HL-60 (cell line): ENCODE data around the gene CAMSAP2.

Source experiments
- DNase-seq, 2 experiments: peaks; one replicate each; pipeline ENCODE4 v3.0.0-alpha.2; 2010 to 2020; ENCODE audit warnings: low read depth in 1 of 2, low spot score in 1 of 2
- H3K27ac ChIP-seq: fragments of 250-450 bp; sonication (Bioruptor Pico); replicated peaks from 2 replicates; pipeline ENCODE4 v1.5.1; 2020; ENCODE audit warnings: mild to moderate bottlenecking, moderate library complexity
- H3K27me3 ChIP-seq: fragments of 250-450 bp; sonication (Bioruptor Pico); 2 replicates; pipeline ENCODE4 v1.5.1; 2021; ENCODE audit warnings: mild to moderate bottlenecking, moderate library complexity; ENCODE audit not compliant: insufficient read depth, poor library complexity, severe bottlenecking
- H3K4me3 ChIP-seq: replicated peaks from 2 replicates; pipeline ENCODE4 v1.5.1; 2011; ENCODE audit warnings: mild to moderate bottlenecking, control low read depth, low read length; ENCODE audit not compliant: insufficient read depth
- GABPA ChIP-seq: IDR thresholded peaks from 2 replicates; pipeline ENCODE4 v1.6.1; 2012; ENCODE audit warnings: low read depth
- POLR2AphosphoS5 ChIP-seq: IDR thresholded peaks from 2 replicates; pipeline ENCODE4 v1.6.1; 2012; ENCODE audit warnings: low read depth
- SPI1 ChIP-seq: IDR thresholded peaks from 2 replicates; pipeline ENCODE4 v1.6.1; 2012; ENCODE audit warnings: low read depth, mild to moderate bottlenecking, borderline replicate concordance
- TF ChIP-seq, protein P1 (sequence below): IDR thresholded peaks from one replicate; pipeline ENCODE4 v1.5.1; 2011; ENCODE audit warnings: low read length, control low read depth, inconsistent platforms; ENCODE audit not compliant: insufficient read depth
- TF ChIP-seq, protein P2 (sequence below): IDR thresholded peaks from 2 replicates; pipeline ENCODE4 v1.6.1; 2012; ENCODE audit warnings: low read depth; ENCODE audit not compliant: insufficient replicate concordance

CAMSAP2 gene

DNA sequence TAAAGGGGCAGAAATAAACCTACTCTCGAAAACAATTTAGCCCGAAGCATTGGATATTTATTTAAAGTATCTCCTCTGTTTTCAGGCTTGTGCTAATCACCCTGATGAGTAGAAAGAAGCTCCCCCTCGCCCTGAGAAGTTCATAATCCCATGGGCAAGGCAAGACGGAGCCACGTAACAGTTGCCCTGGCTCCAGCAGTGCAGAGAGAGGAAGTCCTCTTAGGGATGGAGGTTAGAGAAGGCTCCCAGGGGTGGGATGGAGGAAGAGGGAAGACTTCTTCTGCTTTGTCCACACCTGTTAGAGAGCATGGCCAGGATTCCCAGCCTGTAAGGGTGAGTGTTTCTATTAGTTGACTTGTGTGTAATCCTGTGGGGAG is 130.7 kb downstream of the CAMSAP2 start:
- H3K27me3 ChIP-seq, result no peaks in the 10 kb centered on the region
- no peak overlapping the region for H3K27ac ChIP-seq
- no peak for DNase-seq
- TF ChIP-seq GABPA (no peak), POLR2AphosphoS5 (no peak), SPI1 (peak; percentile 74)
- TF ChIP-seq, protein P1, sequence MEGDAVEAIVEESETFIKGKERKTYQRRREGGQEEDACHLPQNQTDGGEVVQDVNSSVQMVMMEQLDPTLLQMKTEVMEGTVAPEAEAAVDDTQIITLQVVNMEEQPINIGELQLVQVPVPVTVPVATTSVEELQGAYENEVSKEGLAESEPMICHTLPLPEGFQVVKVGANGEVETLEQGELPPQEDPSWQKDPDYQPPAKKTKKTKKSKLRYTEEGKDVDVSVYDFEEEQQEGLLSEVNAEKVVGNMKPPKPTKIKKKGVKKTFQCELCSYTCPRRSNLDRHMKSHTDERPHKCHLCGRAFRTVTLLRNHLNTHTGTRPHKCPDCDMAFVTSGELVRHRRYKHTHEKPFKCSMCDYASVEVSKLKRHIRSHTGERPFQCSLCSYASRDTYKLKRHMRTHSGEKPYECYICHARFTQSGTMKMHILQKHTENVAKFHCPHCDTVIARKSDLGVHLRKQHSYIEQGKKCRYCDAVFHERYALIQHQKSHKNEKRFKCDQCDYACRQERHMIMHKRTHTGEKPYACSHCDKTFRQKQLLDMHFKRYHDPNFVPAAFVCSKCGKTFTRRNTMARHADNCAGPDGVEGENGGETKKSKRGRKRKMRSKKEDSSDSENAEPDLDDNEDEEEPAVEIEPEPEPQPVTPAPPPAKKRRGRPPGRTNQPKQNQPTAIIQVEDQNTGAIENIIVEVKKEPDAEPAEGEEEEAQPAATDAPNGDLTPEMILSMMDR, result no peak
- no peak overlapping the region for H3K4me3 ChIP-seq

DNA sequence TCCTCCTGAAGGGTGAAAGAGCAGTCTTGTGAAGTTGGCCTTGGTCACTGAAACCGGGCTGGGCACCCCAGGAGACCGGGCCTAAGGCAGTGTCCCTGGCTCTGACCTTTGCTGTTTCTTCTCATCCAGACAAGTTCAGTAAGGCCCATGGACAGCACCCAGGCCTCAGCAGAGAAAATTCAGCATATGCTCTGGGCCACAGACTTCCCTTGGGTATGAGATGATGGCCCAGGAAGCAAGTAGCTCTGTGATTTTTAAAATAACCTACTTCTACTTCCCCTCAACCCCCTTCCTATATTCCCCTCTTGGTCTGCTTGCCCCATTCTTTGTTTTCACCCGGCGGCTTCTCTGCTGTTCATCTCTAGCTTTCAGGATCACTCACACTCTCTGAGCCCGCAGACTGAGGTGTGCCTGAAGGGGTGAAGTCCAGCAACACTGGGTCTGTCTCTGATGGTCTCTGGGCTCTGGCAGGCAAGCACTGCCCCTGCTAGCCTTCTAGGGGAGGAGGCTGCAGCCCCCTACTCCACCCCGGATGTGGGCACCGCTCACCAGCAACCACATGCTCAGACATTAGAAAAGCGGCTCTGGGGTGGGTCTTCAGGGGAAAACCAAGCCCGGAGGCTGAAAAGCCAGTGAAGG is 131.2 kb downstream of the CAMSAP2 start:
- TF ChIP-seq, protein P1, result no peak
- TF ChIP-seq POLR2AphosphoS5, result no peak
- TF ChIP-seq GABPA, result no peak
- TF ChIP-seq, protein P2, sequence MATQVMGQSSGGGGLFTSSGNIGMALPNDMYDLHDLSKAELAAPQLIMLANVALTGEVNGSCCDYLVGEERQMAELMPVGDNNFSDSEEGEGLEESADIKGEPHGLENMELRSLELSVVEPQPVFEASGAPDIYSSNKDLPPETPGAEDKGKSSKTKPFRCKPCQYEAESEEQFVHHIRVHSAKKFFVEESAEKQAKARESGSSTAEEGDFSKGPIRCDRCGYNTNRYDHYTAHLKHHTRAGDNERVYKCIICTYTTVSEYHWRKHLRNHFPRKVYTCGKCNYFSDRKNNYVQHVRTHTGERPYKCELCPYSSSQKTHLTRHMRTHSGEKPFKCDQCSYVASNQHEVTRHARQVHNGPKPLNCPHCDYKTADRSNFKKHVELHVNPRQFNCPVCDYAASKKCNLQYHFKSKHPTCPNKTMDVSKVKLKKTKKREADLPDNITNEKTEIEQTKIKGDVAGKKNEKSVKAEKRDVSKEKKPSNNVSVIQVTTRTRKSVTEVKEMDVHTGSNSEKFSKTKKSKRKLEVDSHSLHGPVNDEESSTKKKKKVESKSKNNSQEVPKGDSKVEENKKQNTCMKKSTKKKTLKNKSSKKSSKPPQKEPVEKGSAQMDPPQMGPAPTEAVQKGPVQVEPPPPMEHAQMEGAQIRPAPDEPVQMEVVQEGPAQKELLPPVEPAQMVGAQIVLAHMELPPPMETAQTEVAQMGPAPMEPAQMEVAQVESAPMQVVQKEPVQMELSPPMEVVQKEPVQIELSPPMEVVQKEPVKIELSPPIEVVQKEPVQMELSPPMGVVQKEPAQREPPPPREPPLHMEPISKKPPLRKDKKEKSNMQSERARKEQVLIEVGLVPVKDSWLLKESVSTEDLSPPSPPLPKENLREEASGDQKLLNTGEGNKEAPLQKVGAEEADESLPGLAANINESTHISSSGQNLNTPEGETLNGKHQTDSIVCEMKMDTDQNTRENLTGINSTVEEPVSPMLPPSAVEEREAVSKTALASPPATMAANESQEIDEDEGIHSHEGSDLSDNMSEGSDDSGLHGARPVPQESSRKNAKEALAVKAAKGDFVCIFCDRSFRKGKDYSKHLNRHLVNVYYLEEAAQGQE, result no peak
- no peak for TF ChIP-seq SPI1
- H3K27ac ChIP-seq, result no peak overlapping the region
- DNase-seq, result no peak
- no peak overlapping the region for H3K4me3 ChIP-seq
- no peaks in the 10 kb centered on the region for H3K27me3 ChIP-seq

DNA sequence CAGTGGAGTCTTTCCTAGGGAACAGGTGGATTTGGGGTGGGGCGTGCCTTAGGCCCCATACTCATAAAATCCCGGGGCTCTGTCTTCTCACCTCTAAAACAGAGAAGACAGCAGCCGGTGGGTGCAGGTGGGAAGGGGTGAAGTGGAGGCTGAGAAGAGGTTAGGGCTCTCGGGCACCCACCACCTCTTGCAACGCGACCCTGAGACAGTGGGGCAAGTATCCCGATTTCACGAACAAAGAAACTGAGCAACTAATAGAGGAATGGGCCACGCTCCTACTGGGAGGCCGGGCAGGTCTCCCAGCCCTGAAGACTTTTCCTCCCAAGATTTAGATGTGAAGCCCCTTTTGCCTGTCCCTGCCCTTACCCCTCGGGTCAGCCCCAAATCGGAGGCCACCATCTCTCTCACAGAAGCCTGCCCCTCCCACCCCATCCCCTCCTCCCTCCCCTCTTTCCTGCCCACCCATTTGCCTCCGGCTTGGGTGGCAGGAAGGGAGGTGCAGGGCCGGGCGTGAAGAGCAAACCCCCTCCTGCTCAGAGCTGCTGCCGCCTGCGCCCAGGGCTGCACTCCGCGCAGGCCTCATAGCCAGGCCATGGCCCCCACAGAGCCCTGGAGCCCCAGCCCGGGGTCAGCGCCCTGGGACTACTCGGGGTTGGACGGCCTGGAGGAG is 133.9 kb downstream of the CAMSAP2 start, which contains the start of gene GPR25:
TSS of gene GPR25 (plus strand) at position 536 of the 670 bp plus-strand sequence. CDS start at position 593, 57 bp downstream.
- H3K27me3 ChIP-seq, result no peaks in the 10 kb centered on the region
- TF ChIP-seq POLR2AphosphoS5 (no peak), GABPA (no peak), SPI1 (no peak)
- TF ChIP-seq, protein P1, result no peak
- TF ChIP-seq, protein P2, result no peak

More for the DNA sequence above, 133.9 kb downstream of the CAMSAP2 start, which contains the start of gene GPR25:
- DNase-seq, result no peak
- Histone ChIP-seq H3K4me3 (no peak within 1 kb of the TSS), H3K27ac (no peak within 1 kb of the TSS)
